DOHH2 (cell line): ENCODE results near the gene RAB31.

Source experiments
- H3F3A ChIP-seq: fragments of 200-600 bp; sonication (generic), shearing (Covaris generic); 2 replicates; pipeline ENCODE4 v1.6.0; 2016; ENCODE audit warnings: antibody characterized with exemption, mild to moderate bottlenecking; ENCODE audit not compliant: control insufficient read depth, insufficient read depth
- H3K27ac ChIP-seq: fragments of 200-600 bp; sonication (generic); 2 replicates; pipeline ENCODE4 v1.5.1; 2014; ENCODE audit warnings: low read depth, mild to moderate bottlenecking, low read length, moderate library complexity
- H3K27me3 ChIP-seq: fragments of 200-600 bp; sonication (generic); 2 replicates; pipeline ENCODE4 v1.6.1; 2014; ENCODE audit warnings: mild to moderate bottlenecking, low read length, mixed read lengths; ENCODE audit not compliant: control insufficient read depth
- H3K36me3 ChIP-seq: fragments of 200-600 bp; sonication (generic); 2 replicates; pipeline ENCODE4 v1.6.1; 2014; ENCODE audit warnings: mild to moderate bottlenecking, low read length, moderate library complexity, mixed read lengths; ENCODE audit not compliant: control insufficient read depth
- H3K4me1 ChIP-seq: fragments of 200-600 bp; sonication (generic); 2 replicates; pipeline ENCODE4 v1.6.1; 2014; ENCODE audit warnings: mild to moderate bottlenecking, low read length, mixed read lengths; ENCODE audit not compliant: control insufficient read depth
- H3K4me2 ChIP-seq: fragments of 200-600 bp; sonication (generic); 2 replicates; pipeline ENCODE4 v1.6.0; 2014; ENCODE audit warnings: mild to moderate bottlenecking, low read length, moderate library complexity
- H3K4me3 ChIP-seq: fragments of 200-600 bp; sonication (generic); 2 replicates; pipeline ENCODE4 v1.5.1; 2014; ENCODE audit warnings: mild to moderate bottlenecking, low read length, mixed read lengths
- H3K79me2 ChIP-seq: fragments of 200-600 bp; sonication (generic); 2 replicates; pipeline ENCODE4 v1.6.1; 2014; ENCODE audit warnings: mild to moderate bottlenecking, low read length, mixed read lengths; ENCODE audit not compliant: control insufficient read depth
- H3K9me2 ChIP-seq: fragments of 200-600 bp; sonication (generic); replicated peaks from 2 replicates; pipeline ENCODE4 v1.6.1; 2014; ENCODE audit warnings: mild to moderate bottlenecking, low read length, mixed read lengths; ENCODE audit not compliant: control insufficient read depth
- H3K9me3 ChIP-seq: fragments of 200-600 bp; sonication (generic); 2 replicates; pipeline ENCODE4 v1.6.1; 2014; ENCODE audit warnings: antibody characterized with exemption, low read length, mixed read lengths; ENCODE audit not compliant: control insufficient read depth, insufficient read depth
- H4K20me1 ChIP-seq: fragments of 200-600 bp; sonication (generic); 2 replicates; pipeline ENCODE4 v1.6.0; 2014; ENCODE audit warnings: low read depth, mild to moderate bottlenecking, antibody characterized with exemption, low read length, moderate library complexity; ENCODE audit not compliant: control insufficient read depth, insufficient read depth
- CTCF ChIP-seq: fragments of 200-600 bp; sonication (generic); IDR thresholded peaks from one replicate; pipeline ENCODE4 v1.5.1; 2014; ENCODE audit warnings: antibody characterized with exemption, mild to moderate bottlenecking, low read depth, low read length; ENCODE audit not compliant: poor library complexity, severe bottlenecking
- EZH2phosphoT487 ChIP-seq: fragments of 200-600 bp; sonication (generic); IDR thresholded peaks from 2 replicates; pipeline ENCODE4 v1.6.1; 2017; ENCODE audit warnings: borderline replicate concordance, mild to moderate bottlenecking, antibody characterized with exemption, low read length, moderate library complexity, mixed read lengths

RAB31 gene

DNA sequence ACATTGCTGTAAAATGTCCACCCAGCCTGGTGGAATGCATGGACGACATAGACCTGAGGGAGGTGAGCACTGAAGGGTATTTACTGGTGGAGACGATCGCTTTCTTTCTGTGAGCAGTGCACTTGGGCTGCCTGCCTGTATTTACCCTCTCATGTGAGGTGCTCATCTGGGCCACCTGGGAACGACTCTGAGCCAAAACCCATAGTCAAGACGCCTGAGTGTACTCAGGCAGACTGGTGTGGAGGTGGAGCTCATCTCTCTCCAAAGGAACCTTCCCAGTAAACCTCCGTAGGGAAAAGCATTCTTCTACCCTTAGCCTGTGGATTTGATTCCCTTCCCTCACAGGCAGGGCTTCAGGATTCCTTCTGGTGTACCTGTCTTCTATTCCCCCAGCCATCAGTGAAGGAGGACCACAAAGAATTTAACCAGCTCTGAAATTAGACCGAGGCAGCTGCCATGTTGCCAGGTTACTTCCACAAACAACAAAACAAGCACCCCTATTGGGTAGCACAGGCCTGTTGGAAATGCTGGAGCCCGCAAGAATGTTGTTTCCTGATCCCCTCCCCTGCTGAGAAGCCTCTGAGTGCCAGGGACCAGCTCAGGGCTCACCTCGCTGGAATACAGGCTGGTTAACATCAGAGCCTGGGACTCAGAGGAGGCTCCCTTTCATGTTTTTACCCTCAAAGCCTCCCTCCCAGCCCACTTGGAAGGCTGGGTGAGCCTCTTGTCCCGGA, 130.2 kb downstream of the RAB31 start:
- no peaks in the 10 kb centered on the region for H3F3A ChIP-seq
- H3K9me3 ChIP-seq: no peaks in the 10 kb centered on the region
- no peak overlapping the region for H3K4me3 ChIP-seq
- no peak overlapping the region for H3K4me2 ChIP-seq
- no peak overlapping the region for H3K27ac ChIP-seq
- H3K9me2 ChIP-seq: no peaks in the 10 kb centered on the region
- H3K27me3 ChIP-seq: no peaks in the 10 kb centered on the region
- H3K4me1 ChIP-seq: no peaks in the 10 kb centered on the region
- H3K79me2 ChIP-seq: no peaks in the 10 kb centered on the region
- no peaks in the 10 kb centered on the region for H3K36me3 ChIP-seq
- no peaks in the 10 kb centered on the region for H4K20me1 ChIP-seq
- TF ChIP-seq EZH2phosphoT487: no peak
- TF ChIP-seq CTCF: no peak

DNA sequence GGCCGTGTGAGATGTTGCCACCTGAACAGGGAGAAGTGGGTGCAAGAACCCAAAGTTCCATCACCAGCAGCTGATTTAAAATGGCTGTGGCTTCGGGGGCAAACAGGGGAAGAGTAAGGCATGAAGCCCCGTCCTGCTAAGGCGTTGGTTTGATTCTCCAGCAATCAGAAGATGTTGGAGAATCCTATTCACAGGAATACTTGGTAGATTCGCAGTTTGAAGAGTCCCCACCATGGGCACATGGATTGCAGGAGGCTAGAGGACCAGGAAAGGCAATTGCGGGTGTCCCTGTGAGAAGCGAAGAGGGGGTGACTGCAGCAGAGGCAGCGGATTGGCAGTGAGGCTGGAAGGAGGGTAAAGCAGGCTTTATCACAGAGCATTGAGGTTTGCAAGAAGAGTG, 131.1 kb downstream of the RAB31 start:
- Histone ChIP-seq H3K4me2 (no peak overlapping the region), H3K9me2 (no peaks in the 10 kb centered on the region)
- no peak for TF ChIP-seq CTCF

DNA sequence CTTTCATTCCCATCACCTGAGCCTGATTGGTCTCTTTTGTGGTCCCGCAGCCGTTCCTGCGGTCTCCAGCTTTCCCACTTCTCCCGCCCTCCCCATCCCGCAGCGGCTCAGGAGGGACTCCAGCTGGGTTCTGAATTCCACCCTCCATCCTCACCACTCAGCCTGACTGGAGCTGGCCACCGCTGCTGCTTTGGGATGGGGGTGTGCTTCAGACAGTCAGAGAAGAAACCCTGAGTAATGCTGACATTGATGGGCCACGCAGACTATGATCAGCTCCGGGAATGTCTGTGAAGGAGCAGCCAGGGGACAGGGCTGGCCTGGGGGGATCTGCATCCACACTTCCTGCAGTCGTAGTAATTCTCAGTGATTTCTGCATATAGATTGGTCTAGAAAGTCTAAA, 131.8 kb downstream of the RAB31 start:
- Histone ChIP-seq H4K20me1 (no peaks in the 10 kb centered on the region), H3K27ac (no peak overlapping the region), H3K79me2 (no peaks in the 10 kb centered on the region), H3K9me2 (no peaks in the 10 kb centered on the region), H3K4me1 (no peaks in the 10 kb centered on the region), H3K27me3 (no peaks in the 10 kb centered on the region), H3F3A (no peaks in the 10 kb centered on the region), H3K4me2 (no peak overlapping the region), H3K4me3 (no peak overlapping the region), H3K36me3 (no peaks in the 10 kb centered on the region), H3K9me3 (no peaks in the 10 kb centered on the region)
- TF ChIP-seq CTCF (no peak), EZH2phosphoT487 (no peak)

More for the DNA sequence above, 131.1 kb downstream of the RAB31 start:
- Histone ChIP-seq H3K27ac (no peak overlapping the region), H3K36me3 (no peaks in the 10 kb centered on the region), H4K20me1 (no peaks in the 10 kb centered on the region), H3K79me2 (no peaks in the 10 kb centered on the region), H3K4me3 (no peak overlapping the region), H3K27me3 (no peaks in the 10 kb centered on the region), H3K4me1 (no peaks in the 10 kb centered on the region), H3F3A (no peaks in the 10 kb centered on the region), H3K9me3 (no peaks in the 10 kb centered on the region)

DNA sequence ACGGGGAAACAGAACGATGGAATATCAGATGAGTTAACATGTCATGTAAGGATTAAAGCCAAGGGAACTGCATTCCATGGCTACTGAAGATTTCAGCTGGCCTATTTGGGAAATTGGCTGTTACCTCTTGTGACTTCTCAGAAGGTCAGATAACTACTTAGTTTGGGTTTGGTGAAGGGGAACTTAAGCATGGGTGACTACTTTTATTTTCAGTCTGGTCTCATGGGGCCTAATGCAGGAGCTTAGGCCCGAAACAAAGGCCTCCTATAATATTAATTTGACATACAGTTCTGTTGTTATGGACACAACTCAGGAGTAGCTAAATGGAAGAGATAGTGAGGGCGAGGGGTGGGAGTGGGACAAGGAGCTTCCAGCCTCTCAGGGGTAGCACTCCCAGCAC, 133.7 kb downstream of the RAB31 start:
- H3K9me2 ChIP-seq: no peaks in the 10 kb centered on the region
- H3K4me2 ChIP-seq: no peak overlapping the region
- H3F3A ChIP-seq: no peaks in the 10 kb centered on the region
- no peaks in the 10 kb centered on the region for H3K27me3 ChIP-seq
- no peaks in the 10 kb centered on the region for H3K79me2 ChIP-seq
- no peak overlapping the region for H3K27ac ChIP-seq
- H4K20me1 ChIP-seq: no peaks in the 10 kb centered on the region
- TF ChIP-seq CTCF: no peak
- TF ChIP-seq EZH2phosphoT487: no peak
- H3K9me3 ChIP-seq: no peaks in the 10 kb centered on the region
- H3K36me3 ChIP-seq: no peaks in the 10 kb centered on the region
- no peaks in the 10 kb centered on the region for H3K4me1 ChIP-seq
- H3K4me3 ChIP-seq: no peak overlapping the region
